Peyer's patch (tissue), 4 donors: ENCODE results near the gene EPO.

Experiments used
- POLR2A ChIP-seq, 2 donors: fragments of 450-650 bp; IDR thresholded peaks; one replicate each; pipeline ENCODE4 v1.5.1; 2017; ENCODE audit warnings: antibody characterized with exemption in 2 of 2, mild to moderate bottlenecking in 2 of 2, moderate library complexity in 2 of 2
- TF ChIP-seq, protein P1 (sequence below), 6 experiments: fragments of 450-650 bp in 4 of 6; fragments of 200-600 bp in 2 of 6; sonication (generic) in 1 of 6; IDR thresholded peaks; one replicate each; pipeline ENCODE4 v1.5.1; 2017 to 2019; ENCODE audit warnings: antibody characterized with exemption in 6 of 6, mild to moderate bottlenecking in 3 of 6, moderate library complexity in 1 of 6

DNA sequence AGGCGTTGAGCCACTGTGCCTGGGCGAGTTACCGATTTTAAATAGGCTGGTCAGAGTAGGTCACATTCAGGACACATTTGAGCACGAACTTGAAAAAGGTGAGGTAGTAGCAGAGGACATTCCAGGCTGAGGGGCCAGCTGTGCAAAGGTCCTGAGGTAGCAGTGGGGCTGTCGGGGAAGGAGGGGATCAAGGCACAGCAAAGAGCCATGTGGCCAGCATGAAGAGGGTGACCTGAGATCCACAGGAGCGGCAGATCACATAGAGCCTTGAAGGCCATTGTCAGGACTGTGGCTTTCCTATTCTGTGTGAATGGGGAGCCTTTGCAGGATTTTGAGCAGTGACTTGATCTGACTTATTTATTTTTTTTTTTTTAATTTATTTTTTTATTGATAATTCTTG, 19.7 kb downstream of the EPO start:
- TF ChIP-seq, protein P1, sequence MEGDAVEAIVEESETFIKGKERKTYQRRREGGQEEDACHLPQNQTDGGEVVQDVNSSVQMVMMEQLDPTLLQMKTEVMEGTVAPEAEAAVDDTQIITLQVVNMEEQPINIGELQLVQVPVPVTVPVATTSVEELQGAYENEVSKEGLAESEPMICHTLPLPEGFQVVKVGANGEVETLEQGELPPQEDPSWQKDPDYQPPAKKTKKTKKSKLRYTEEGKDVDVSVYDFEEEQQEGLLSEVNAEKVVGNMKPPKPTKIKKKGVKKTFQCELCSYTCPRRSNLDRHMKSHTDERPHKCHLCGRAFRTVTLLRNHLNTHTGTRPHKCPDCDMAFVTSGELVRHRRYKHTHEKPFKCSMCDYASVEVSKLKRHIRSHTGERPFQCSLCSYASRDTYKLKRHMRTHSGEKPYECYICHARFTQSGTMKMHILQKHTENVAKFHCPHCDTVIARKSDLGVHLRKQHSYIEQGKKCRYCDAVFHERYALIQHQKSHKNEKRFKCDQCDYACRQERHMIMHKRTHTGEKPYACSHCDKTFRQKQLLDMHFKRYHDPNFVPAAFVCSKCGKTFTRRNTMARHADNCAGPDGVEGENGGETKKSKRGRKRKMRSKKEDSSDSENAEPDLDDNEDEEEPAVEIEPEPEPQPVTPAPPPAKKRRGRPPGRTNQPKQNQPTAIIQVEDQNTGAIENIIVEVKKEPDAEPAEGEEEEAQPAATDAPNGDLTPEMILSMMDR (IDR thresholded peaks at IDR 0.05), result no peak
- TF ChIP-seq POLR2A (IDR thresholded peaks at IDR 0.05), result no peak
